GM23248 (cell line): ENCODE results near the gene GALNT1. TPM values are rescaled to one million over a fixed set of nuclear protein-coding genes. Genes with fewer than 3 reads are reported as not detected.
"Not testable (repeated sequence)": the region's sequence is repeated elsewhere in the genome, so short reads cannot be mapped to it uniquely, and the experiment has no call there.

Experiments
- DNase-seq: peaks from one replicate; pipeline ENCODE4 v3.0.0-alpha.2; 2015
- H2AFZ ChIP-seq: fragments of 200-600 bp; sonication (generic); 2 replicates; pipeline ENCODE4 v1.6.1; 2016; ENCODE audit warnings: antibody characterized with exemption
- H3F3A ChIP-seq: fragments of 200-600 bp; sonication (generic); 2 replicates; pipeline ENCODE4 v1.6.1; 2016; ENCODE audit warnings: mild to moderate bottlenecking, antibody characterized with exemption, mixed run types; ENCODE audit not compliant: insufficient read depth
- H3K27ac ChIP-seq: fragments of 200-600 bp; sonication (generic); 2 replicates; pipeline ENCODE4 v1.5.1; 2016; ENCODE audit warnings: mild to moderate bottlenecking
- H3K27me3 ChIP-seq: fragments of 200-600 bp; sonication (generic); replicated peaks from 2 replicates; pipeline ENCODE4 v1.6.1; 2016; ENCODE audit warnings: mild to moderate bottlenecking; ENCODE audit not compliant: insufficient read depth
- H3K36me3 ChIP-seq: fragments of 200-600 bp; sonication (generic); 2 replicates; pipeline ENCODE4 v1.6.1; 2016; ENCODE audit warnings: low read depth, mild to moderate bottlenecking
- H3K4me1 ChIP-seq: fragments of 200-600 bp; sonication (generic); 2 replicates; pipeline ENCODE4 v1.6.1; 2016; ENCODE audit warnings: mild to moderate bottlenecking; ENCODE audit not compliant: insufficient read depth
- H3K4me2 ChIP-seq: fragments of 200-600 bp; sonication (generic); one replicate; pipeline ENCODE4 v1.6.1; 2016; ENCODE audit warnings: mild to moderate bottlenecking; ENCODE audit not compliant: unreplicated experiment
- H3K4me3 ChIP-seq: fragments of 200-600 bp; sonication (generic); 2 replicates; pipeline ENCODE4 v1.5.1; 2016; ENCODE audit warnings: mild to moderate bottlenecking
- H3K79me2 ChIP-seq: fragments of 200-600 bp; sonication (generic); 2 replicates; pipeline ENCODE4 v1.6.1; 2016; ENCODE audit warnings: mild to moderate bottlenecking; ENCODE audit not compliant: insufficient read depth
- H3K9ac ChIP-seq: fragments of 200-600 bp; sonication (generic); 2 replicates; pipeline ENCODE4 v1.6.1; 2016; ENCODE audit warnings: mild to moderate bottlenecking
- H3K9me2 ChIP-seq: fragments of 200-600 bp; sonication (generic); 2 replicates; pipeline ENCODE4 v1.6.1; 2016; ENCODE audit warnings: mixed run types, mild to moderate bottlenecking, moderate library complexity; ENCODE audit not compliant: insufficient read depth
- H3K9me3 ChIP-seq: fragments of 200-600 bp; sonication (generic); one replicate; pipeline ENCODE4 v1.6.1; 2017; ENCODE audit warnings: low read depth
- H4K20me1 ChIP-seq: fragments of 200-600 bp; sonication (generic); 2 replicates; pipeline ENCODE4 v1.6.0; 2016; ENCODE audit not compliant: insufficient read depth
- EZH2 ChIP-seq: fragments of 200-600 bp; sonication (generic); IDR thresholded peaks from 2 replicates; pipeline ENCODE4 v1.6.1; 2018; ENCODE audit warnings: antibody characterized with exemption, mild to moderate bottlenecking; ENCODE audit not compliant: insufficient read depth, poor library complexity, severe bottlenecking
- EZH2phosphoT487 ChIP-seq: fragments of 200-600 bp; sonication (generic); IDR thresholded peaks from 2 replicates; pipeline ENCODE4 v1.6.1; 2018; ENCODE audit warnings: antibody characterized with exemption, moderate library complexity, mild to moderate bottlenecking, low read depth; ENCODE audit not compliant: insufficient read depth
- WGBS, 2 experiments: methylation state at CpG; one replicate each; pipeline ENCODE4 v1.1.6; 2015 to 2017; ENCODE audit warnings: low lambda C conversion rate in 2 of 2, low coverage in 1 of 2; ENCODE audit errors: missing lambda C conversion rate in 2 of 2; 5-methylcytosine and 5-hydroxymethylcytosine counted together
- in situ Hi-C: fragments of 300-500 bp; cut with MboI; formaldehyde crosslinking; loops from 2 replicates; pipeline ENCODE4 v1.15.0; 2020
- polyA plus RNA-seq: library from polyadenylated mRNA; unstranded; fragments of >200 nt; fragmentation: Nextera tagmentation; extraction: Ambion mirVana; gene quantifications from 2 replicates; pipeline ENCODE4 v1.2.1, GENCODE V29; 2016
- total RNA-seq: library from RNA; depleted of rRNA; stranded (reverse); fragments of >200 nt; shearing (Covaris generic); gene quantifications from 2 replicates; pipeline ENCODE4 v1.2.3, GENCODE V29; 2014

The GALNT1 gene
- total and polyA plus RNA-seq, 2 experiments from 2014 or later, result 10.1 to 68.0 TPM

- Histone ChIP-seq H2AFZ (no peak overlapping the region), H3K27ac (no peak overlapping the region), H3K9me2 (no peaks in the 10 kb centered on the region), H3K9me3 (no peaks in the 10 kb centered on the region), H3K4me1 (peaks cover 18% of the 10 kb centered on the region), H3K79me2 (no peaks in the 10 kb centered on the region), H3K36me3 (no peaks in the 10 kb centered on the region), H3K27me3 (no peaks in the 10 kb centered on the region), H3K9ac (no peak overlapping the region), H3K4me2 (no peak overlapping the region), H3K4me3 (no peak overlapping the region), H4K20me1 (no peaks in the 10 kb centered on the region), H3F3A (no peaks in the 10 kb centered on the region)
- TF ChIP-seq EZH2 (no peak), EZH2phosphoT487 (no peak)
- in situ Hi-C loops, result no loop called here
- DNase-seq, result peak; percentile 74
- 53 to 58% methylated on average over 6 of the region's 6 CpGs for WGBS, 2 experiments
Measured at GRCh38 chr18:35572644-35573043, 8.9 kb upstream of the GALNT1 start.

- H3K27ac ChIP-seq, result no peak overlapping the region
- WGBS, 2 experiments, result 60% methylated on average over 2 of the region's 2 CpGs
- no peak for DNase-seq
Measured at GRCh38 chr18:35573531-35573930, 8.0 kb upstream of the GALNT1 start.

GRCh38 chr18:35576240-35576845, 5.2 kb upstream of the GALNT1 start:
- H3K27me3 ChIP-seq, H3K4me2 ChIP-seq, H3K79me2 ChIP-seq, H2AFZ ChIP-seq, H3K9me2 ChIP-seq, H3K9me3 ChIP-seq, H3F3A ChIP-seq, H3K36me3 ChIP-seq, H3K27ac ChIP-seq, H3K9ac ChIP-seq, in situ Hi-C loops, DNase-seq, H3K4me3 ChIP-seq, H4K20me1 ChIP-seq: not testable (repeated sequence)
- WGBS, 2 experiments, result 86 to 94% methylated on average over 6 of the region's 6 CpGs
- peaks cover 13% of the 10 kb centered on the region; the same call in 1 of the 2 replicates for H3K4me1 ChIP-seq

More at GRCh38 chr18:35573531-35573930, 8.0 kb upstream of the GALNT1 start:
- Histone ChIP-seq H3K4me2 (no peak overlapping the region), H3K9me2 (no peaks in the 10 kb centered on the region), H3K27me3 (no peaks in the 10 kb centered on the region), H3F3A (no peaks in the 10 kb centered on the region), H3K9me3 (no peaks in the 10 kb centered on the region), H3K4me3 (no peak overlapping the region), H4K20me1 (no peaks in the 10 kb centered on the region), H3K9ac (no peak overlapping the region), H3K36me3 (no peaks in the 10 kb centered on the region), H2AFZ (no peak overlapping the region), H3K79me2 (no peaks in the 10 kb centered on the region), H3K4me1 (peaks cover 18% of the 10 kb centered on the region)
- TF ChIP-seq EZH2 (no peak), EZH2phosphoT487 (no peak)
- in situ Hi-C loops, result no loop called here

- no peak overlapping the region for H3K4me2 ChIP-seq
- H3K79me2 ChIP-seq, result peaks cover 3% of the 10 kb centered on the region
- WGBS, 2 experiments, result 90% methylated on average over 8 of the region's 8 CpGs
- no peak overlapping the region for H2AFZ ChIP-seq
- DNase-seq, result no peak
- no peaks in the 10 kb centered on the region for H3K9me3 ChIP-seq
- H3K9me2 ChIP-seq, result no peaks in the 10 kb centered on the region
- H3K4me3 ChIP-seq, result no peak overlapping the region
- no peaks in the 10 kb centered on the region for H4K20me1 ChIP-seq
- H3F3A ChIP-seq, result no peaks in the 10 kb centered on the region
- H3K27me3 ChIP-seq, result no peaks in the 10 kb centered on the region
- no peak for TF ChIP-seq EZH2phosphoT487
- no peak for TF ChIP-seq EZH2
- H3K4me1 ChIP-seq, result peaks cover 9% of the 10 kb centered on the region; the same call in 1 of the 2 replicates
- no peak overlapping the region for H3K27ac ChIP-seq
- in situ Hi-C loops, result no loop called here
- H3K9ac ChIP-seq, result no peak overlapping the region
- no peaks in the 10 kb centered on the region for H3K36me3 ChIP-seq
Measured at GRCh38 chr18:35577045-35577848, 4.3 kb upstream of the GALNT1 start.
